Activated CD4-positive, alpha-beta T cell treated with anti-CD3 and anti-CD28 coated beads for 48 hours (primary cell): Measurements from ENCODE around the gene SYT13.

ENCODE experiments used
- DNase-seq: peaks from one replicate; pipeline ENCODE4 v3.0.0-alpha.2; 2020

Gene SYT13

DNA sequence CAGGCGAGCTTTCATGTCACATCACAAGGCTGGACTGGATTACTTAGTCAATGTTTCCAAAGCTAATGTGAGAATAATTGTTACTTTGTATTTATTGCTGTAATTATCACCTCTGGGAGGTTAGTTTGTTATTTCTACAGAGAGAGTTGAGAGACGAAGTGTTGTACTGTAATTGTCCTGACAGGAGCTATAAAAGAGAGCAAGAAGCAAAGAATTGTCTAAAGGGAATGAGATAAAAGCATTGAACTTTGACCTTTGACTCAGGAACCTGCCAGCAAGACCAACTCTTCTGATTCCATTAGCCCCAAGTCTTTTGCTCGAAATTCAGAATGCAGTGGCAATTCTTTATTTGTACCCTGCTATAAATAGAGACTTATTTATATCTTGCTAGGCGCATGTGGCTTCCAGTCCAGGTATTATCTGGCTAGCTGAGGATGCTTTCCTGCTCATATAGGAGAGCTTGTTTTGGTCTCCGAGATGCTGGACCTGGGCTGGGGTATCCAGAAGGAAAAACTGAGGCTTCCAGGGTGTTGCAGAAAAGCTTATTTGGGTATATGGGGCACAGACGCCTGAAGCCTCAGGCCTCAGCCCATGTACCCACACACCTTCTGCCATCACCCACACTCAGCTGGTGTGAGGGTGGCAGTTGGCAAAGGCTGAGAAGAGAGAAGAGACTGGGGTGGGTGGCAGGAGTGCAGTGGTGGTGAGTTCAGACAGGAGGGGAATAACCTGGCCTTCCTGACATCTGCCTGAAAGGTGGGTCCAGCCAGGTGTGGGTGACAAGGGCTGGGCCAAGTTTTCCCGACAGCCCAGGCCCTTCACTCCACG is 40.7 kb downstream of the SYT13 start:
- no peak for DNase-seq

DNA sequence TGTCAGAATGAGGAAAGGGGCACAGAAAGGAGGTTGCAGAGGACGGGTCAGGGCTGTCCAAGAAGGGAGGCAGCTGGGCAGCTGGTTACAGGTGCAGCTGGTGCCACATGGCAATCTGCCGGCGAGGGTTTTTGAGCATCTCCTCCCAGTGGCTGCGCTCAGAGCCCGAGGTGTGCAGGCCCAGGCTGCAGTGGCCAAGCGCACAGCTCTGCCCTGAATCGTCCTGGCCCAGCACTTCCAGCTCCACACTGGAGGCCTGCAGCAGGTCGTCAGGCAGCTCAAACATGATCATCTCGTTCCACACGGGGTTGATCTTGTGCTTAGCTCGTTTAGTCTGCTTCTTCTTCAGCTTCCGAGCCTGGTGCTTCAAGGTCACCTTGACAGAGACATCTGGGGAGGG is 42.2 kb downstream of the SYT13 start:
- no peak for DNase-seq

DNA sequence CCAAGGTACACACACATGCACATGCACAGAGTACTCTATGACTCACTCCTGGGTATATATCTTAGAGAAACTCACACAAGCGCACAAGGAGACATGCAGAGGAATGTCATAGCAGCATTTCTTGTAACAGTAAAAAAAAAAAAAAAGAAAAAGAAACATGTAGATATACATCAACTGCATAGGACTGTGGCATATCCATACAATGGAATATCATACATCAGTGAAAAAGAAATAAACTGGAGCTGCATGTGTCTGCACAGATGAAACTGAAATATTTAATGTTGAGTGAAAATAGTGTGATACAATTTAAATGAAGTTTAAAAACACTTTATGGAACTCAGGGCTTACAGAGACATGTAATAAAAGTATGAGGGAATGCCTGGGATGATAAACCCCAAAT is 46.4 kb downstream of the SYT13 start:
- DNase-seq = no peak

DNA sequence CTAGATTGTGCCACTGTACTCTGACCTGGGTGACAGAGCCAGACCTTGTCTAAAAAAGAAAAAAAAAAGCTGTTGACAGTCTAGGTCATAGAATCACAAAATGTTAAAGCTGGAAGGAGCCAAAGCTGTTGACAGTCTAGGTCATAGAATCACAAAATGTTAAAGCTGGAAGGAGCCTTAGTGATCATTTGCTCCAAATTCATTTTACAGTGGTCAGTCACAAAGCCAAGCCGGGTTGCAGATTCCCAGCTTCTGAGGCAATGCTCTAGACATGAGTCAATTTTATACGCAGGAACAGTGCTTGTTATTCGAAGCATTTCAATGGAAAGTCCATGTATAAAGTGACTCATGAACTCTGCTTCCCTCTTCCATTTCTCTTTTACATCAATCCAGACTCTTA is 47.4 kb downstream of the SYT13 start:
- no peak for DNase-seq

DNA sequence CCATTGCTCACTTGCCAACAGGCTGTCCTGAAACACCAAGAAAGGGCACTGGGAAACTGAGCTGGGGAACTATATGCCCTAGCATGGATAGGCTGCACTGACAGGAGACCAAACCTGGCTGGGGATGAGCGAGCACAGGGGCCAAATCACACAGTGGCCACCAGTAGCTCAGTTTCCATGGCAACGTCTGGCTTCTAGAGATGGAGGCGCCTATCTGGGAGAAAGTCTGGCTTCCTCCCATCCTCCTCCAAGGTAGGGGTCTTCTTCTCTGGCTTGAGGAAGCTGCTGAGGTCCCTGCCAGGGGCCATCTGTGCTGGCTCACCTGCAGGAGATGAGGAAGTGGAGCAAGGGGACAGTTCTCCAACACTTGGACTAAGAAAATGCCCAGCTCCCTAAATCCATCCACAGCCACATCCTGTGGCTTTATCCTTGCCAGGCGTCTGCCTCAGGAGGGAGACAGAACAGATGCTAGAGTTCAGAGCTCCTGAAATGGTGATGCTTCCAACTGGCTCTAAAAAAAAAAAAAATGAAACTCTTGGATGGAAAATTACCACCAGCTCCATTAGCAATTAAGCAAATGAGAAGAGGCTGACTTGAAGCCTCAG is 48.3 kb downstream of the SYT13 start:
- no peak for DNase-seq

DNA sequence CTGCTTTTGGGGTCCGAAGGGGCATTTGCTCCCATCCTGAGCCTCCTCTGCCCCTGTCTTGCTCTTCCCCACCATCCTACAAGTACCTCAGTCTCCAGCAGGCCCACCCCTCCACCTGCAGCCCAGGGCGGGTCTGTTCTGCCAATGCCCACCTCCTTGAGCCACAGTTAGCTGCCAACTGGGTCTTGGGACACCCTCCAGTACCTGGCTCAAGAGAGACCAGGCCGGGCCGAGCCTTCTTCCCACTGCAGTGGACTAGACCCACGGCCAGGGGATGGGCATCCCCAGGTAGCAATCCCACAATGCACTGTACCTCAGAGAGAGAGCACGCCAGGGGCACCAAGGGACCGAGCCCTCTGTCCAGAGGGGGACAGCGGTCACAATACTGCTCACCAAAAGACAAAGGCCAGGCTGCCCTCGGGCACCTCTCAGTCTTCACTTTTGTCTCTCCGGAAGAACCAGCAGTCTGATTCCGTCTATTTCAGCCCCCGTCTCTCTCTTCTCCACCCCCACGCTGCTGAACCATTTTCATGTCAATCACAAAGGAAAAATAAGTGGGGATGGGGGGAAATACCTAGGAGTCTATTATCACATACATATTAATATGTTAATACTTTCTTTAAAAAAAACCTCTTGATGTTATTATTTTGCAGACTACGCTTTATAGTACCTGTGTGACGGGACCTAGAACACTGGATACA is 51.7 kb downstream of the SYT13 start:
- no peak for DNase-seq

DNA sequence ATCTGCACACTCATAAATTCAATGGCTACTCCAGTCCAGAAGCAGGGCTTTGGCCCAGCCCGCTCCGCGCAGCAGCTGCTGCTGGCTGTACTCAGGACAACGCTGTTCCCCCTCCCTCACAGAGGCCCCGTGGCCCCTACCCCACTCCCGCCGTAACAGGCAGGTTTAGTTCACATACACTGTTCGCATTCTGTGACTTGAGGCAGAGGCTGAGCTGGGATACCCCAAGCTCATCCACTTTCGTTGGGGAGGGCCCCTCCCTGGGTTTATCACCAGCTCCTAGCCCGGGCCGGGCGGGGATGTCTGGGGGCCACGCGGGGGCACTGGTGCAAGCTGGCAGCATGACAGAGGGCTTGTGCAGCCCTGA is 52.4 kb downstream of the SYT13 start:
- DNase-seq = no peak

DNA sequence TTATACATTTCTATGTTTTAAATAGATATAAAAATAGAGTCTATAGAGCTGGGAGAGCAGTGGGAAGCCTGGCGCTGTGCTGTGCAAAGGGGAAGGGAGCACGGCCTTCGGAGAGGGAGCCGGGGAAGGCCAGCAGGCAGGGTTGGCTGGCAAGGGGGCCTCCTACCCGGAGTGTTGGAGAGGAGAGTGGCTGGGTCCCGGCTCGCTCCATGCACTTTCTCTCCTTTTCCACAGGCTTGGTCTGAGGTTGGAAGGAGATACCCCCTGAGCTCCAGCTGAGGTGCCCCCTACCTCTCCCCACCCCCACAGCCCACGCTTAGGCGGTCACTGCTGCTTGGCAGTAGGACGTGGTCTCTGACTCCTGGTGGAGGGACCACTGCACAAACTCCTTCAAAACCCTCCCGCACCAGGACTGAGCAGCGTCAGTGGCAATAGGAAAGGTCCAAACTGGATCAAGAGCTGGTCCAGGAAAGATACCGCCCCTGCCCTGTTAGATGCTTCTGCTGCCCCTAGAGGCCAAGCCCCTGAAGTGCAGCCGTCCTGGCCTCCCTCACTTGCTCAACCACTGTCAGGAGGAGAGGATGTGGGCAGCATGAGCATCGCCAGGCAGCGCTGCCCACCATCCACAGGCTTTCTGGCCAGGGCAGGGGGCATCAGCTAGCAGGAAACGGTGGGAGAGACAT is 52.9 kb downstream of the SYT13 start:
- peak; percentile 81 for DNase-seq

DNA sequence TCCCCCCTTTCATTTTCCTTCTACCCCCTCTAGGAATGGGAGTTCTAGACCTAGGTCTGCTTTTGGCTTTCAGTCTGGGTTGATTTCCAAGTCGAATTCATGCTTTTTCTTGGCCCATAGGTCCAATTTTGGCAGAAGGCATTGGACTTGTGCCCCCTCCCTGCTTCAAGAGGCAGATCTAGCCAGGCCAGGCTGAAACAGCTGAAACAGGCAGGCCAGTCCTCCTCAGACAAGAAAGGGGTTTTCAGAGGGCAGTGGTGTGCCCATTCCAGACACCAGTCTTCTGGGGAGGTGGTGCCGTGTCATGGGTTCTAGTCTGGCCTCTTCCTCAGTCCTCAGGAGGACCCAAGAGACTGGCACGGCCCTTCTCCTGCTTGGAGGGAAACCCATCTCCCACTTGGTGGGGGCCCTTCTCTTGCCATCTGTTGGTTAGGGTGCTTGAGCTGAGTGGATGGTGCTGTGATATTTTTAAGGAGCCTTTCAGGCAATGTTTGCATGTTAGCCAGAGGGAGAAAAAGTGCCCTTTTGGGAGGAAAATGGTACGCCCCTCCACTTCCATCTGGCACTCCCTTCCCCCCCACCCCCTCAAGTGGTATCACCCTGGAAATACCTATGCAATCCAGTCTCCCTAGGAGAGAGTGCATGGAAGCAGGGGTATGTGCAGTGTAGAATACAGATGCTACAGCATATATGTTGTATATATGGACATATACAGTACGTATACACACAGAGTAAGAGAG is 53.6 kb downstream of the SYT13 start:
- DNase-seq = no peak

DNA sequence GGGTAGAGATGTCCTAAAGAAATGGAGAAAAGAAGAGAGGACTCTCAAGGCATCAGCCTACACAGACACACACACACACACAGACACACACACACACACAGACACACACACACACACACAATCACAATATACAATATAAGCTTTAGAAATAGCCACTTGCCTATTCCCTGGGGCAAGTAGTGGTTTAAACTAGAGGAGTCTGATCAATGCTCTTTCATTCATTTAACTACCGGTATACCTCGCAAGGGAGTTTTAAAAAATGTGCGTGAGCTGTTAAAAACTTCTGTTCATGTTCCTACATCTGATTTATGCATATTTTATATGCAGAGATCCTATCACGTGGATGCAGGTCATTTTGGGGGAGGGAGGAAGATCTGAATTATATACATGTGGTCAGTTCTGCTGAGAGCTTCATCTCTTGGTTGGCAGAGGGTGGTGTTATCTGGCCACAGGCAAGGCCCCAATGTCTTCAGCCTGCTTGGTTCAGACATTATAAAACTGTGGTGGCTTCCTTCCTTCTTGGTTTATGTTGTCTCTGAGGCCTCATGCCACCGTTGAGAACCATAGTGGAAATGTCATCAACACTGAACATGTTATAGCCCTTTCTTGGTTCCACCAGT is 56.6 kb downstream of the SYT13 start:
- no peak for DNase-seq

DNA sequence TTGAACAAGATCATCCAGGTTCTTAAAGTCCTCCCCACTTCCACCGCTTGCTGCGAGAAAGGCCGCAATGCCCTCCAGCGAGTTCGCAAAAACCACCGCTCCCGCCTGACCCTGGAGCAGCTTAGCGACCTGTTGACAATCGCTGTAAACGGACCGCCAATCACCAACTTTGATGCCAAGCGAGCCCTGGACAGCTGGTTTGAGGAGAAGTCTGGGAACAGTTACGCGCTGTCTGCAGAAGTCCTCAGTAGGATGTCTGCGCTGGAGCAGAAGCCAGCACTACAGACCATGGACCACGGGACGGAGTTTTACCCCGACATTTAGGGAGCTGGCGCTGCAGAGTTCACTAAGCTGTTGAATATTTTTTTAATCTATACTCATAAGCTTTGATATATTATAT is 58.3 kb downstream of the SYT13 start:
- no peak for DNase-seq

DNA sequence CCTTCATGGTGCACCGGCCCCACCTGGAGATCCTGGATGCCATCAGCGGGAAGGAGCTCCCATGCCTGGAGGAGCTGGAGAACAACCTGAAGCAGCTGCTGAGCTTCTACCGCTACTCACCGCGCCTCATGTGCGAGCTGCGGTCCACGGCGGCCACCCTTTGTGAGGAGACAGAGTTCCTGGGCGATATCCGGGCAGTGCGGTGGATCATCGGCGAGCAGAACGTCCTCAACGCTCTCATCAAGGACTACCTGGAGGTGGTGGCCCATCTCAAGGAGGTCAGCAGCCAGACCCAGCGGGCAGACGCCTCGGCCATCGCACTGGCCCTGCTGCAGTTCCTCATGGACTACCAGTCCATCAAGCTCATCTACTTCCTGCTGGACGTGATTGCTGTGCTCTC is 59.2 kb downstream of the SYT13 start:
- DNase-seq = no peak

DNA sequence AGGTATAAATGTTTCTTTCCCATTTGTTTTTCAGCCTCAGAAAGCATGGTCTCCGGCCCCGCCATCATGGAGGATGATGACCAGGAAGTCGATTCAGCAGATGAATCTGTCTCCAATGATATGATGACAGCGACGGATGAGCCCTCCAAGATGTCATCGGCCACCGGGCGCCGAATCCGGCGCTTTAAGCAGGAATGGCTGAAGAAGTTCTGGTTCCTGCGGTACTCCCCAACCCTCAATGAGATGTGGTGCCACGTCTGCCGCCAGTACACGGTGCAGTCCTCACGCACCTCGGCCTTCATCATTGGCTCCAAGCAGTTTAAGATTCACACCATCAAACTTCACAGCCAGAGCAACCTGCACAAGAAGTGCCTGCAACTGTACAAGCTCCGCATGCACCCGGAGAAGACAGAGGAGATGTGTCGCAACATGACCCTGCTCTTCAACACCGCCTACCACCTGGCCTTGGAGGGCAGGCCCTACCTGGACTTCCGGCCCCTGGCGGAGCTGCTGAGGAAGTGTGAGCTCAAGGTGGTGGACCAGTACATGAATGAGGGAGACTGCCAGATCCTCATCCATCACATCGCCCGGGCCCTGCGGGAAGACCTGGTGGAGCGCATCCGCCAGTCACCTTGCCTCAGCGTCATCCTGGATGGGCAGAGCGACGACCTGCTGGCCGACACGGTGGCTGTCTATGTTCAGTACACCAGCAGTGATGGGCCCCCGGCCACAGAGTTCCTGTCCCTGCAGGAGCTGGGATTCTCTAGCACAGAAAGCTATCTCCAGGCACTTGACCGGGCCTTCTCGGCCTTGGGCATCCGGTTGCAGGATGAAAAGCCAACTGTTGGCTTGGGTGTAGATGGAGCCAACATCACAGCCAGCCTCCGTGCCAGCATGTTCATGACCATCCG is 59.9 kb downstream of the SYT13 start:
- no peak for DNase-seq

DNA sequence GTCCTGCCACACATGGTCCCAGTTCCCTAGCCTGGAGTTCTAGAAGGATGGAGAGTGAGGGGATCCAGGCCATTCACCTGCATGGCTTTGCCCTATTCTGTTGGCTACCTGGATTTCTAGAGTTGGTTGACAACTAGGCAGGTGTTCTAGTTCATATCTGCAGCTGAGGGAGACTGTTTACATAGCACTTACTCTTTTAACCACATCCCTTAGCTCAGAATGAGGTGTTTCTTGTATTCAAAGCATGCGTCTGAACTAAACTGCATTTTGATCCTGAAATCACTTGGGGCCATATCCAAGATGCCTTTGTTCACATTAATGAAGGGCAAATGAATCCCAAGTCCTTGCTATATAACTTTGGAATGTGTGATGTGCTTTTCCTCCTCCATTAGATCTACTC is 60.9 kb downstream of the SYT13 start:
- DNase-seq = no peak

DNA sequence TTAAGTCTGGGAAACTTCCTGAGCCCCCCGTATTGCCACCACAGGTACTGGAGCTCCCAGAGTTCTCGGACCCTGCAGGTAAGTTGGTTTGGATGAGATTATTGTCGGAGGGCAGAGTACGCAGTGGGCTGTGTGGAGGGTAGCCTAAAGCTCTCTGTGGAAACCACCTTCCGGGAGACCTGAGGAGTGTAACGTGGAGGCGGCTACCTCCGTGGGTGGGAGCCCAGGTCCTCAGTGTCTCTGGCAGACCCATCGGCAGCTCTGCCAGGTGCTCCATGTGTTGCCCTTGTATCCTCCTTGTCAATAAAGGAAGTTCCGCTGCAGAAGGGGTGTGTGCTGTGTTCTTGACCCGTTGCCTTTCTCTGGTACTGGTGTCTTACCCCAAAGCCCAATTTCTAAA is 61.4 kb downstream of the SYT13 start:
- no peak for DNase-seq

DNA sequence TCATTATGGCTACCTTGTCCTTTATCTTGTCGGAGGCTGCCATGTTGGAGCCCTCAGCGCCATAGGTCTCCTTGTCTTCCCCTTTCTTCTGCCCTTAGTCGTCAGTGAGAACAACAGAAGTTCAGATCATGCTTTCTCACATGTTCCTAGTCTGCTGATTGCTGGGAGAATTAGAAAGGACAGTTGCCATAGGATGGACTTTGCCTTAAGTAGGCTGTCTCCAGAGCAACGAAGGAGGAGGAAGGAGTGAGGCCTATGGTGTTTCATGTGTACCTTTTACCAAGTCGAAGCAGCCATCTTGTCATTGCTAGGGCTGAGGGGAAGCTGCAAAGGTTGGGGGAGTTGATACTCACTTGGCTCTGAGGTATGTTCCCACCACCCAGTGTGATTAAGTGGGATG is 62.6 kb downstream of the SYT13 start:
- no peak for DNase-seq

DNA sequence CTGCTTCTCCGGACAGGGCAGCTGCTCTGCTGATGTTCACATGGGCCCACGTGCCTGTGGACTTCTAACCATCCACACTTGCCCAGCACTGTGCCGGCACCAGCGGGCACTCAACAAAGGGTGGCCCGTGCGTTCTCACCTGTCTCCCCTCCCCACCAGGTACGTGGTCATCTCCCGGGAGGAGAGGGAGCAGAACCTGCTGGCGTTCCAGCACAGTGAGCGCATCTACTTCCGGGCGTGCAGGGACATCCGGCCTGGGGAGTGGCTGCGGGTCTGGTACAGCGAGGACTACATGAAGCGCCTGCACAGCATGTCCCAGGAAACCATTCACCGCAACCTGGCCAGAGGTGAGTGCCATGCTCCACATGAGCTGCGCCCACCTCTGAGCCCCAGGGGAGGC is 66.7 kb downstream of the SYT13 start:
- no peak for DNase-seq

DNA sequence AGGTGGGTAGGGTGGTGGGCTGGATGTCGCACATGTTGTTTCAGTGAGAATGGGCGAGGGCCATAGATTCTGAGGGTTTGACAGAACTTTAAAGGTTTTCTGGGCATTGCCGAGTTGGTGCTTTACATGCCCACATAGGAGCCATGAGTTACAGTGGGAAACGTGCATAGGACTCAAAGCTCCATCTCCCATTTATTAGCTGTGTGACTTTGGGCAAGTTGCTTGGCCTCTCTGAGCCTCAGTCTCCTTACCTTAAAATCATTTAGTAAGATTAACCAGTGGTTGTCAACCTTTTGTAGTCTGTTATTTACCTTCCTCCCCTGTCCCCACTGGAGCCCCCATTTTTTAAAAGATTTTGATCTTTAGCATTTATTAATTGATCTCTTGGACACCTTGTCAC is 67.4 kb downstream of the SYT13 start:
- no peak for DNase-seq

DNA sequence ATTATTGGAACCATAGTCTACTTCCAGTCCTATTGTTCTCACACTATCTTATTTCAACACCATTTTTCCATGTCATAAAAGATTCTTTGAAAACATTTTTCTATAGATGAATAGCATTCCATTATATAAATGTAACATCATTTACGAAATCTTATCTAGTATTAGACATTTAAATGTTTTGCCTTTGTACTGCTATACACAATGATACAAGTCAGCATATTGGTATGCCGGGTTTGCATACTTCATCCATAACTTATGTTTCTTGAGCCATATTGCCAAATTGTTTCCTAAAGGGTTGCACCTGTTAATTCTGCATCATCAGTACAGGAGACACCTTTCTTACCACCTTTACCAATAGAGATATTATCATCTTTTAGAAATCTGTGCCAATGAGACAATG is 68.2 kb downstream of the SYT13 start:
- no peak for DNase-seq

DNA sequence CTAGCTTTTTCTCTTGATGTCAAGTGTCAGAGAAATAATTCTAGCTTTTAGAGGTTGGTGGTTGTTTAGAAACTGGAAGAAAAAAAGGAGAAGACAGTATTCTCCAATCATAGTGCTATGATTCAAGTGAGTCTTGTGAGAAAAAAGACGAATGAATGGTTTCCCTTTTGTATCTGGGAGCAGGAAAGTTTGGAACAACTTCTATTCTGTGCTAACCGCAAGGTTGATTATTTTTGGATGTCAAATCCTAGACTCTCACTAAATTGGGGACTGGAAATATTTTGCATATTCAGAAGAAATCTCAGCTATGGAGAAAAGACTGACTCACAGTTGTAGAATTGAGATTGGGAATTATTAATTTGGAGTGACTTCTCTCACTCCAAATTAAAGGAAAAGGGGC is 69.2 kb downstream of the SYT13 start:
- no peak for DNase-seq

DNA sequence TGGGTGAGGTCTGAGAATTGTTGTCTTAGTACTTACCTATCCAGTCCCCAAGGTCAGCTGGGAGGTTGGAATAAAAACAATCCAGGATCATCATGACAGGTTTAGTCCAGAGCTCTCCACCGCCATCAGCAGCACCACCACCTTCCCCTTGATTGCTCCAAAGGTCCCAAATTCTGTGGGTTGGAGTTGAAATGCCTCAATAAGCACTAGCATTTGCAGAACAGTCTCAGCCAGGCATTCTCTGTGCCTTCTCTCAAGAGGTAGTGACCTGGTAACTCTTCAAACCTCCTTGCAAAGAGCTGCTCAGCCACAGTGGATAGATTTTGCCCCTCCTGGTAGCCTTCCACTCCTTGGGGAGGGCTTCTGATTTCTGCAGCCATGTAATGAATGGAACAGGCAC is 70.1 kb downstream of the SYT13 start:
- no peak for DNase-seq
